ENCODE results near the gene SLC33A1.

- no peak for TF ChIP-seq CTCF (IDR thresholded peaks at IDR 0.05)
- TF ChIP-seq POLR2AphosphoS5 (IDR thresholded peaks at IDR 0.05): no peak
Observed at GRCh38 chr3:155872904-155873646, 18.8 kb upstream of the SLC33A1 start.

Data from transverse colon (tissue), 4 donors.